GM18502 (cell line): Measurements from ENCODE around the gene HNRNPF.
"Not testable (repeated sequence)": the region's sequence is repeated elsewhere in the genome, so short reads cannot be mapped to it uniquely, and the experiment has no call there.

Experiments
- ATAC-seq: cut with Tn5 transposase; IDR thresholded peaks from one replicate; pipeline ENCODE4 v1.9.1; 2021; ENCODE audit warnings: mild to moderate bottlenecking; ENCODE audit not compliant: unreplicated experiment, poor library complexity

The HNRNPF gene

GRCh38 chr10:43399320-43400310 is 9.4 kb downstream of the HNRNPF start:
- ATAC-seq = no peak

DNA sequence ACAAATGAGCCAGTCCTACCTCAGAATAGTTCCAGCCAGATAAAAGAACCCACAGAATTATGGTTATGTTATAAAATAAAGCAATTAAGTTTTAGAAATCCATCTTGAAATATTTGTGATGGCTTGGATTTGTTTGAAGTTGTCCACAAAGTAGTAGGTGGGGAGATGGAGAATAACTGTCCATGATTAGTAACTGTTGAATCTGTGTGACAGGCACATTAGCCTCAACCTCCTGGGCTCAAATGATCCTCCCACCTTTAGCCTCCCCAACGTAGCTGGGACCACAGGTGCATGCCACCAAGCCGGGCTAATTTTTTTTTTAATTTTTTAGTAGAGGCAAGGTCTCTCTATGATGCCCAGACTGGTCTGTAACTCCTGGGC is 10.1 kb downstream of the HNRNPF start:
- no peak for ATAC-seq

DNA sequence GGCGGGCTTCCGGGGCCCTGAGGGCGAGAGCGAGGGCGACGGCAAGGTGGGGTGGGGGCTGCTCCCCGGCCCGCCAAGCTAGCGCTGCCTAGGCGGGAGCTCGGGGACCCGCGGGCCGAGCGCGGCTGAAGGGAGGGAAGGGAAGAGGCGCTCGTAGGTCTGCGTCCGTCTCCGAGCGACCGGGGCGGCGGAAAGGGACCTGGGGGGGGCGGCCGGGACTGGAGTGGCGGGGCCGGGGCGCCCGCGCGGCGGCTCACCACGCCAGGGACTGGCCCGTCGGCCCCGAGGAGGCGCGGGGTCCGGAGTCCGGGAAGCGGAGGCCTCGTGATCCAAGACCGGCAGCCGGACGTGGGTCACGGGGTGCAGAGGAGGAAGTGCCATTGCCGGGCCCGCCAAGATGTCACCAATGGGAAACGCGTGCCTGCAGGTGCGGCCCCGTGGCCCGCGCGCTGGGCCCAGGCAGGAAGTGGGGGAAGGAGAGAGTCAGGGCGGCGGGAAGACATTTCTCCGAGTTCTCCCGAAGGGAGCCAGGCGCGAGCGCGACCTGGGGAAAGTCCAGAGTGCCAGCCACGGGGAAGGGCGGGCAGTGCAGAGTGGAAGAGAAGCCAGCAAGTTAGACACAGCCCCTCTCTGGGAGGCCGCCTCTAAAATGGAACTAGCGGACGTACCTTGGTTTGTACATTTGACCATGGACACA is 11.9 kb downstream of the HNRNPF start:
- ATAC-seq = peak; percentile 82

DNA sequence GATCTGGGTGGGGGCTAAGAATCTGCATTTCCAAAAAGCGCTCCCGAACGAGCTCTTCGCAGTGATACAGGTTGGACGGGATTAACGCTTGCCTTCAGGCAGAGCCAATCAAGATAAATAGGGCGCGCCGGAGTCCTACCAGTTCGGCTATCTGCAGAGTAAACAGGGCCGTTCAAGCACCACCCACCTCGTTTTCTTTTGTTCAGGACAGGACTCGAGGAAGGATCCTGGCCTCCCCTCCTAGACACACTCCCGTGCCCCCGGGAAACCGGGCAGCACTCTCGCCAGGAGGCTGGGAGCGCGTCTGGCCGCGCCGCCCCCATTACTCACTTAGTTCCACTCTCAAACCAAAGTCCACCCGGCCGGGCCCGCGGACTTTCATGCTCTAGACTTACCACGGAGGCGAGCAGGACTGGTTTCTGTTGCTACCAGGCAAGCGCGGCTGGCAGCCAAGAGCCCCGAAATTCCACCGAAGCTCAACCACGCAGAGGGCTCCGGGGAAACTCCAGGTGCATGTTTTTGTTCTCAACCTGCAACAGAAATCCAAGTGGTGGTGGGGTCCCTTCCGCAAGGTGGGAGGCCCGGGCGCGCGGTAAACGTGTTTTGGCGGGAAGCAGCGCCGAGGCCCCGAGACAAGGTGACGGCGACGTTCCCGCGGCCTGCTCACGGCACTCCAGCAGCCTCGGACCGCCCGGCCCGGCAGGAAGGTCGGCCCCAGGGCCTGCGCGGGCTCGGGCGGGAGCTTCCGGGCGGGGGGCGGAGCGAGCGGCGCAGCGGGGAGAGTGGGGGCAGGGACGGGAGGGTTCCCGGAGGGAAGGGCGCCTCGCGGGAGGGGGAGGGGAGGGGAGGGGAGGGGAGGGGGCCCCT is 12.7 kb downstream of the HNRNPF start:
- peak; percentile 51 for ATAC-seq

DNA sequence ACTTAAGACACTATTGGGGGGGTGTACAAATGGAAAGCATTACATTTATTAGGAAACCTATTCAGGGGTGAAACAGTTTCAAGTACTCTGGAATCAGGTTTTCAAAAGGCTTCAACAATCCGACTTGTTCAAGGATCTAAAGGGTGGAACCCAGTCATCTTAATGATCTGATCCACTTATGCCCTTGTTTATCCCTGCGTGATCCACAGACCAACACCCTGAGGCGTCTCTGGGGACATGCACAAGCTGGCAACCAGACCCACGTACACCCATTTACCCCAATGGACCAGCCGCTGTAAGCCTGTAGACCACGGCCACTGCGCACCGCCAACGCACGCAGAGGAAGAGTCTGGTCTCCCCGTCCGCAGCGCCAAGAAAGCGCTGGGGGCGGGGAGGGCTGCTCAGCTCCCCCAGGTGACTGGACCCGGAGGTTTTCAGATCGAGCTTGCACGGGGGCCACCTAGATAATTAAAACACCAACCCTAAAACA is 13.4 kb downstream of the HNRNPF start:
- ATAC-seq = no peak

- no peak for ATAC-seq
Observed at GRCh38 chr10:43394868-43395267, 14.1 kb downstream of the HNRNPF start.

- no peak for ATAC-seq
Observed at GRCh38 chr10:43393606-43394360, 15.2 kb downstream of the HNRNPF start.

- not testable (repeated sequence) for ATAC-seq
Observed at GRCh38 chr10:43393186-43393585, 15.8 kb downstream of the HNRNPF start.

- no peak for ATAC-seq
Observed at GRCh38 chr10:43392748-43393147, 16.2 kb downstream of the HNRNPF start.

- ATAC-seq = no peak
Observed at GRCh38 chr10:43391496-43391895, 17.5 kb downstream of the HNRNPF start.

DNA sequence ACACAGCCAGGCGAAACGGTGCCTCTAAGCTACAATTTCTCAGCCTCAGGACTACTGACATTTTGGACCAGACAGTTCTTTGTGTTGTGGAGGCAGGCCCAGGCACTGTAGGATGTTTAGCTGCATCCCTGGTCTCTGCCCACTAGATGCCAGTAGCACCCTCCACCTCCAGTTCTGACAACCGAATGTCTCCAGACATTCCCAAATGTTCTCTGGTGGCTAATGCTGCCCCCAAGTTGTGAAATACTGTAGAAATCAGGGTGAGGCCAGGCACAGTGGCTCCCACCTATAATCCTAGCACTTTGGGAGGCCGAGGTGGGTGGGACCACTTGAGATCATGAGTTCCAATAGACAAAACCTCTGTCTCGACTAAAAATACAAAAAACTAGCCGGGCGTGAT is 18.2 kb downstream of the HNRNPF start:
- no peak for ATAC-seq

GRCh38 chr10:43390333-43390732 is 18.7 kb downstream of the HNRNPF start:
- no peak for ATAC-seq

GRCh38 chr10:43389867-43390266 is 19.1 kb downstream of the HNRNPF start:
- ATAC-seq = no peak

- ATAC-seq = no peak
Observed at GRCh38 chr10:43387678-43388032, 21.3 kb downstream of the HNRNPF start.

DNA sequence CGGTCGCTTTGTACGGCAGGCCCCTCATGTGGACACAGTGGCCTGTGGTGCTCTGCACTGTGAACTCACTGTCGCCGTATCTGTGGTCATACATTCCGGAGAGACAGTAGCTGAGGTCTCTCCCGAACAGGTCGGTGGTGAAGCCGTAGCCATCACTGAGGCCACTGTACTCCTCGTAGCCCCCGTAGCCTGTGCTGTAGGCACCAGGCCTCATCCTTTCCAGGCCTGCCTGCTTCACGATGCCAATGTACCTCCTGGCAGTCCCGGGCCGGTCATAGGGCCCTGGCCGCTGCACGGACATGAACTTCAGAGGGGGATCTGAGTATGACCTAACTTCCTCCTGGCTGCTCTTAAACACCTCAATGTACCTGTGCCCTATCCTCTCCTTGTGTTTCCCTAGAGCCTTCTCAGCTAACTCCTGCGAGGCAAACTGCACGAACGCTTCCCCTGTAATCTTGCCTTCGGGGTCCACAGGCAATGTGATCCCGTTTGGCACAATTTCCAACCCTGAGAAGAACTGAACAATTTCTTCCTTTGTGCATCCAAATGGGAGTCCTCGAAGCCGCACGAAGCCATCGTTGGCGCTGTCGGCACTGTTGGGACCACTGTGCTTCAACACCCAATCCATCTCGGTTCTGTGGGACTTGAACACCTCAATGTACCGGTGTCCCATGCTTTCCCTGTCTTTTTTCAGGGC is 21.9 kb downstream of the HNRNPF start:
- no peak for ATAC-seq

GRCh38 chr10:43386549-43386948 is 22.4 kb downstream of the HNRNPF start:
- no peak for ATAC-seq

DNA sequence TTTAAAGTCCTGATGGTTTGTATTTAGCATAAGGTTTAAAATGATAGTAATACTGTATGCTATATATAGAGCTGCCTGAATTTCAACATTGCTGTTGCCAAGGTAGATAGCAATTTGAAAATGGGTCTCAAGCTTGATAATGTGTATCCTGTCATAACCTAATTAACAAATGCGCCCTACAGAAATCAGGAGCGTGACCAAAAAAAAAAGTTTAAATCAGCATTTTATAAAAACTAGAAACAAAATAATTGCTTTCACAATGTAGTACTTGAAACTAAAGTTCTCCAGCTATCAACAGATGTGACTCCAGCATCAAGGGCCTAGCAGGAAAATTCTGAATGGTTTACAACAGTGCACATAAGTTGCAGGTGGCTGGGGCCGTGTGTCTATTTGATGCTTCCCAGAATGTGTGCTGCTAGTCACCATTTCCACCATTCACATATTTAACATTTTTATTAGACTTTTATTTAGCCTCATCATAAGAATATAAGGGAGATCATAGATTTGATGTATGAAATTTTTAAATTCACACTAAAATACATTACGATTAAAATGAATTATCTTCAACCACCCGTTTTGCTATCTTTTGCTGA is 23.5 kb downstream of the HNRNPF start:
- ATAC-seq = no peak

GRCh38 chr10:43384252-43385221 is 24.4 kb downstream of the HNRNPF start:
- ATAC-seq = no peak
